HepG2 (cell line): ENCODE results near the gene FAM50A. TPM values are rescaled to one million over a fixed set of nuclear protein-coding genes. Genes with fewer than 3 reads are reported as not detected.

Experiments
- ATAC-seq: fragments of 200-7000 bp; cut with Tn5 transposase; 3 replicates; pipeline ENCODE4 v1.9.1; 2020; ENCODE audit warnings: mild to moderate bottlenecking, moderate library complexity
- BruUV-seq: library from RNA; stranded (reverse); fragments of 400-500 nt; replicated peaks from 2 replicates; lab custom pipeline; 2021; lab: Mats Ljungman, UMichigan
- CTCF ChIA-PET: fragments of 300-600 bp; formaldehyde crosslinking; extraction: SDS; loops from one replicate; lab custom pipeline; 2021; ENCODE audit warnings: low total read pairs, inconsistent platforms, low intra/inter-chr PET ratio; lab: Yijun Ruan, JAX
- POLR2A ChIA-PET: fragments of 350-600 bp; sonication (Branson Sonifier 250); formaldehyde crosslinking; loops from one replicate; lab custom pipeline; 2020; ENCODE audit warnings: antibody characterized with exemption, inconsistent platforms; lab: Yijun Ruan, JAX
- DNase-seq: peaks from one replicate; pipeline ENCODE4 v3.0.0-alpha.2; 2015; ENCODE audit warnings: low spot score
- FAIRE-seq: peaks from 3 replicates; lab custom pipeline; 2011; peaks lifted over from hg19 to GRCh38; lab: Jason Lieb, UNC
- H2AFZ ChIP-seq: one replicate; pipeline ENCODE4 v1.6.1; 2011; ENCODE audit warnings: low read length, inconsistent platforms
- H3K27ac ChIP-seq: fragments of 300-600 bp; 3 replicates; pipeline ENCODE4 v1.8.0; 2011; ENCODE audit warnings: mixed run types, mild to moderate bottlenecking, mixed read lengths, low read length, inconsistent platforms; ENCODE audit not compliant: insufficient read depth; ENCODE audit errors: extremely low read length
- H3K27me3 ChIP-seq, 2 experiments: fragments of 200-600 bp in 1 of 2; 2 replicates in 1 of 2; 3 replicates in 1 of 2; pipeline versions ENCODE4 v1.6.0 to v1.8.0; 2011; ENCODE audit warnings: low read length in 2 of 2, mild to moderate bottlenecking in 2 of 2, moderate library complexity in 2 of 2, inconsistent platforms in 1 of 2; ENCODE audit not compliant: insufficient read depth in 2 of 2, control insufficient read depth in 1 of 2
- H3K36me3 ChIP-seq, 2 experiments: fragments of 200-600 bp in 1 of 2; replicated peaks in 1 of 2; 2 replicates in 1 of 2; 3 replicates in 1 of 2; pipeline versions ENCODE4 v1.5.1 to v1.8.0; 2011; ENCODE audit warnings: low read length in 2 of 2, inconsistent platforms in 1 of 2; ENCODE audit not compliant: insufficient read depth in 2 of 2, control insufficient read depth in 1 of 2
- H3K4me1 ChIP-seq: 2 replicates; pipeline ENCODE4 v1.5.1; 2012; ENCODE audit warnings: low read length, inconsistent platforms; ENCODE audit not compliant: insufficient read depth
- H3K4me2 ChIP-seq: 2 replicates; pipeline ENCODE4 v1.6.0; 2011; ENCODE audit warnings: low read depth, low read length, inconsistent platforms
- H3K4me3 ChIP-seq, 3 experiments: fragments of 200-600 bp in 1 of 3; sonication (generic), shearing (Covaris generic) in 1 of 3; replicated peaks in 1 of 3; 2 replicates each; pipeline ENCODE4 v1.5.1; 2011 to 2016; ENCODE audit warnings: low read length in 3 of 3, inconsistent platforms in 2 of 3, low read depth in 2 of 3, mild to moderate bottlenecking in 2 of 3, control low read depth in 1 of 3, mixed read lengths in 1 of 3; ENCODE audit not compliant: insufficient read depth in 1 of 3
- H3K79me2 ChIP-seq: one replicate; pipeline ENCODE4 v1.6.1; 2011; ENCODE audit warnings: low read length, inconsistent platforms; ENCODE audit not compliant: insufficient read depth
- H3K9ac ChIP-seq: 2 replicates; pipeline ENCODE4 v1.6.0; 2011; ENCODE audit warnings: mild to moderate bottlenecking, low read depth, low read length, inconsistent platforms; ENCODE audit not compliant: insufficient read depth
- H3K9me3 ChIP-seq: 2 replicates; pipeline ENCODE4 v1.5.1; 2012; ENCODE audit warnings: mild to moderate bottlenecking, low read length
- H4K20me1 ChIP-seq: 2 replicates; pipeline ENCODE4 v1.6.0; 2011; ENCODE audit warnings: inconsistent platforms, mild to moderate bottlenecking, low read length, moderate library complexity; ENCODE audit not compliant: insufficient read depth
- ATF2 ChIP-seq: sonication (generic); formaldehyde crosslinking; IDR thresholded peaks from 2 replicates; pipeline ENCODE4 v1.4.0; 2020; ENCODE audit warnings: missing genetic modification reagents
- PAF1 ChIP-seq: IDR thresholded peaks from 2 replicates; pipeline ENCODE4 v1.6.1; 2016; ENCODE audit warnings: missing genetic modification reagents, missing compliant biosample characterization
- PHB2 ChIP-seq: fragments of 450-650 bp; IDR thresholded peaks from 2 replicates; pipeline ENCODE4 v1.6.1; 2018; ENCODE audit not compliant: partially characterized antibody
- PRDM4 ChIP-seq: sonication (generic); formaldehyde crosslinking; IDR thresholded peaks from 2 replicates; pipeline ENCODE4 v1.9.0; 2021; ENCODE audit warnings: missing genetic modification reagents, borderline replicate concordance
- TFE3 ChIP-seq: IDR thresholded peaks from 2 replicates; pipeline ENCODE4 v1.6.1; 2016
- THAP11 ChIP-seq: IDR thresholded peaks from 2 replicates; pipeline ENCODE4 v1.6.1; 2016; ENCODE audit warnings: missing biosample characterization, missing genetic modification reagents
- ZBTB43 ChIP-seq: sonication (generic); formaldehyde crosslinking; conservative IDR thresholded peaks from 2 replicates; pipeline ENCODE4 v1.4.0; 2020; ENCODE audit warnings: missing genetic modification reagents
- ZFP36L2 ChIP-seq: sonication (generic); formaldehyde crosslinking; IDR thresholded peaks from 2 replicates; pipeline ENCODE4 v1.4.0; 2020; ENCODE audit warnings: missing genetic modification reagents
- ZNF326 ChIP-seq: sonication (generic); formaldehyde crosslinking; IDR thresholded peaks from 2 replicates; pipeline ENCODE4 v1.4.0; 2020; ENCODE audit warnings: missing genetic modification reagents, borderline replicate concordance
- ZNF451 ChIP-seq: sonication (generic); formaldehyde crosslinking; IDR thresholded peaks from 2 replicates; pipeline ENCODE4 v1.5.0; 2020; ENCODE audit warnings: mild to moderate bottlenecking, missing genetic modification reagents
- ZNF572 ChIP-seq: sonication (generic); formaldehyde crosslinking; IDR thresholded peaks from 2 replicates; pipeline ENCODE4 v1.5.1; 2020; ENCODE audit warnings: mild to moderate bottlenecking, missing genetic modification reagents
- ZNF629 ChIP-seq: sonication (generic); formaldehyde crosslinking; conservative IDR thresholded peaks from 2 replicates; pipeline ENCODE4 v1.5.0; 2020; ENCODE audit warnings: missing genetic modification reagents
- ZNF737 ChIP-seq: sonication (generic); formaldehyde crosslinking; IDR thresholded peaks from 2 replicates; pipeline ENCODE4 v1.5.0; 2020; ENCODE audit warnings: missing genetic modification reagents, mild to moderate bottlenecking, borderline replicate concordance
- ZSCAN22 ChIP-seq: sonication (generic); formaldehyde crosslinking; IDR thresholded peaks from 2 replicates; pipeline ENCODE4 v1.4.0; 2020; ENCODE audit warnings: mild to moderate bottlenecking, missing genetic modification reagents
- WGBS: methylation state at CpG from one replicate; pipeline ENCODE4 v1.1.6; 2017; ENCODE audit warnings: low lambda C conversion rate; 5-methylcytosine and 5-hydroxymethylcytosine counted together
- in situ Hi-C: cut with HindIII; loops from 2 replicates; pipeline ENCODE4 v1.10.0; 2017; ENCODE audit warnings: low pct_unique_long_range_greater_than_20kb; ENCODE audit not compliant: extremely low pct_ligation_motif_present
- intact Hi-C: fragments of 100-400 bp; cut with micrococcal nuclease; formaldehyde crosslinking; loops from one replicate; pipeline ENCODE4 v1.10.0; 2022; ENCODE audit not compliant: unreplicated experiment
- polyA plus RNA-seq, 8 experiments: library from polyadenylated mRNA; depleted of rRNA in 3 of 8; stranded (reverse) in 7 of 8; unstranded in 1 of 8; fragments of >200 nt; fragmentation: Illumina TruSeq in 4 of 8; extraction: Trizol in 4 of 8; gene quantifications; 2 replicates each; pipeline versions ENCODE4 v1.2.1 to v1.2.3, GENCODE V29; 2011 to 2016; ENCODE audit warnings: low read depth in 4 of 8, missing spikeins in 1 of 8, mixed read lengths in 1 of 8; ENCODE audit not compliant: insufficient read depth in 1 of 8
- total RNA-seq, 5 experiments: library from RNA; depleted of rRNA; stranded (reverse); fragments of >200 nt; fragmentation: Illumina TruSeq; extraction: Trizol; gene quantifications; 2 replicates each; pipeline ENCODE4 v1.2.3, GENCODE V29; 2016; ENCODE audit warnings: low read depth in 1 of 5
- TF ChIP-seq, protein P1 (sequence below): sonication (generic); formaldehyde crosslinking; IDR thresholded peaks from 2 replicates; pipeline ENCODE4 v1.4.0; 2020; ENCODE audit warnings: missing genetic modification reagents; ENCODE audit errors: not compliant biosample characterization

The FAM50A gene
- total and polyA plus RNA-seq, 2 of the 13 experiments (the other 11 are each of a cell fraction or from before 2014, with no cell fraction given) = 30.7 to 40.7 TPM

GRCh38 chrX:154419189-154419588, 24.8 kb upstream of the FAM50A start:
- FAIRE-seq = no peak
- TF ChIP-seq, protein P1, sequence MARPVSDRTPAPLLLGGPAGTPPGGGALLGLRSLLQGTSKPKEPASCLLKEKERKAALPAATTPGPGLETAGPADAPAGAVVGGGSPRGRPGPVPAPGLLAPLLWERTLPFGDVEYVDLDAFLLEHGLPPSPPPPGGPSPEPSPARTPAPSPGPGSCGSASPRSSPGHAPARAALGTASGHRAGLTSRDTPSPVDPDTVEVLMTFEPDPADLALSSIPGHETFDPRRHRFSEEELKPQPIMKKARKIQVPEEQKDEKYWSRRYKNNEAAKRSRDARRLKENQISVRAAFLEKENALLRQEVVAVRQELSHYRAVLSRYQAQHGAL (CRISPR knock-in tag) = no peak
- TF ChIP-seq ZNF629 (no peak), TFE3 (CRISPR knock-in tag) (no peak), PRDM4 (no peak), ZFP36L2 (no peak), ZNF326 (CRISPR knock-in tag) (no peak), ZBTB43 (CRISPR knock-in tag) (no peak), ZNF451 (CRISPR knock-in tag) (no peak), PHB2 (no peak), ZNF737 (no peak), ATF2 (no peak), ZSCAN22 (CRISPR knock-in tag) (no peak), PAF1 (CRISPR knock-in tag) (no peak), ZNF572 (CRISPR knock-in tag) (no peak), THAP11 (CRISPR knock-in tag) (no peak)
- TF ChIP-seq, all 625 proteins: peak for 0
- in situ Hi-C loops (loop anchor here (25.0 kb wide), 1 partner anchor 118 kb away; the partner anchor contains the start of genes G6PD and IKBKG), intact Hi-C loops (no loop called here)
- Histone ChIP-seq H3K4me3 (no peak overlapping the region), H3K79me2 (no peaks in the 10 kb centered on the region), H2AFZ (no peak overlapping the region), H3K27ac (no peak overlapping the region), H3K27me3 (no peaks in the 10 kb centered on the region), H3K4me1 (no peaks in the 10 kb centered on the region), H3K9ac (no peak overlapping the region), H4K20me1 (no peaks in the 10 kb centered on the region), H3K36me3 (no peaks in the 10 kb centered on the region), H3K4me2 (no peak overlapping the region), H3K9me3 (no peaks in the 10 kb centered on the region)
- 100% methylated on average over 1 of the region's 8 CpGs for whole genome bisulfite sequencing
- no TSS peak for BruUV-seq
- DNase-seq = no peak
- ChIA-PET CTCF (no interaction called here), POLR2A (interaction anchor here (1.8 kb wide), 1 partner anchor 22 kb away, joined by 4 read pairs; the partner anchor contains the start of gene RPL10)
- no peak for ATAC-seq
